GM21717 (cell line): ENCODE data around the gene KRTAP16-1.

Source experiments
- ATAC-seq: cut with Tn5 transposase; IDR thresholded peaks from one replicate; pipeline ENCODE4 v1.9.1; 2021; ENCODE audit warnings: mild to moderate bottlenecking, moderate library complexity; ENCODE audit not compliant: unreplicated experiment

Gene KRTAP16-1

DNA sequence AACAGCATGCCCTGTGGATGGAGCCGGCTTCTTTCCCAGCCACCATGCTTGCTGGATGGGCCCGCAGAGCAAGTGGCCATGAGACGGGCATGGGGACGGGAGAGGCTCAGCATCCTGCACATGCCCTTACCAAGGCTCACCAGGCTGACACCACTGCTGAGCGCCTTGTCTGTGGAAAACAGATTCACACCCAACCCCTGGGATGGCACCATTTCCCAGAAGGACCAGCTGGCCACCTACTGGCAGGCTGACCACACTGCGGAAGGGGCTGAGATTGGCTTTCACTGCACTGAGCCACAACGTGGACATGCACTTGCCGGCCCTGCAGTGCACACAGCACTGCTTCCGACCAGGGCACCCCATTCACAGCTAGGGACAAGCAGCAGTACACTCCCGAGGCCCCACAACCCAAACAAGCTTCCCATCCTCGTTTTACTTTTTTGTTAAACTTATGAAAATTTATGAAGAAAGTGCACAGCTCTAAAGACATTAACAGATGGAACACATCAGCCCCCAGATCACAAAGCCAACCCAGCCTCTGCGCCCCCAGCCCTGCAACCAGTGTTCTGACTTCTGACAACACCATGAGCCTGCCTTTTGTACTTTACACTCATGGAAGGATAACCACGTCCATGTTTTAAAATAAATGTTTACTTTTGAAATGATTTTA lies 20.3 kb upstream of the KRTAP16-1 start:
- ATAC-seq = no peak

DNA sequence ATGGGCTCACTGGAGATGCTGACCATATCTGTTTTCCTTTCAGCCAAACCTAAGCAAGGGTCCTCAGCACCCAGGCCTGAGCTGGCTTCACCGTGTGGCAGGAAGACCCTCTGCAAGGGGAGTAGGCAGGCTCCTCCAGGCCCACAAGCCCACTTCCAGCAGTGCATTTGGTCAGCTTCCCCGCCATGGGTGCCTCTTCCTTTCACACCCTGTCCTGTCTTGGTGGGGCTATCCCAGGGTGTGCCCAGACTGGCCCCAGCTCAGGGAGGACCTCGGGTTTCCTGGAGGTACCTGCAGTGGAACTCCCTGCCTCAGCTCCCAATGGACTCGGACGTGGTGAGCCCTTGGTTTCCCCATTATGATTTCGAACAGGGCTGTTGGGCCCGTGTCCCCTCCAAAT lies 19.1 kb upstream of the KRTAP16-1 start:
- no peak for ATAC-seq

DNA sequence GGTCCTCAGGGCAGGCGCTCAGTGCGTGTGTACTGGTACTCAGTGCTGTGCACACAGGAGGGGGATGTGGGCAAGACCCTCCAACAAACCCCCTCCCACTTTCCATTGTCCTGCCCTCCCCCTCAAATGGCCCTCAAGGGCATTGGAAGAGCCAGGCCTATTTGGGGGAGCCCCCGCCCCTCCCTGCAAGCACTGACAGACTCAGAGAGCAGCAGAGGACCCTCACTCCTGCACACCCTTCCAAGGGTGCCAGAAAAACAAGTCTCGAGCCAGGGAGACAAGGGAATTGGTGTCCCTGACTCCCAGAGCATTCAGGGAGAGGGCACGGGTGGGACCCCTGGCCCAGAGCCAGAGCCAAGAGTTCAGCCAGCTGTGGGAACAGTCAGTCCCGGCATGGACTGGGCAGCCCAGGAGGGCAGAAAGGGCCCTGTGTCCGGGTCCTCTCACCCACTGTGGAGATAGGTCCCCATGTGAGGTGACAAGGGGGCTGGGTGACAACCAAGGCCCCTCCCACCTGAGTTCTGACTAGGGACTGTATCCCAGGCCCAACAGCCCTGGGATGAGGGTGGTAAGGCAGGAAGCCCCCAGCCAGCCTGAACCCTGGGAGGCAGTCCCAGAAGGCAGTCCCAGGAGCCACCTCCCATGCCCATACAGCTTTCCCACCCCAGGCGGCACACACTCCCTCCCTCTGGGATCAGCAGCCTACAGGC lies 18.5 kb upstream of the KRTAP16-1 start:
- ATAC-seq = no peak

DNA sequence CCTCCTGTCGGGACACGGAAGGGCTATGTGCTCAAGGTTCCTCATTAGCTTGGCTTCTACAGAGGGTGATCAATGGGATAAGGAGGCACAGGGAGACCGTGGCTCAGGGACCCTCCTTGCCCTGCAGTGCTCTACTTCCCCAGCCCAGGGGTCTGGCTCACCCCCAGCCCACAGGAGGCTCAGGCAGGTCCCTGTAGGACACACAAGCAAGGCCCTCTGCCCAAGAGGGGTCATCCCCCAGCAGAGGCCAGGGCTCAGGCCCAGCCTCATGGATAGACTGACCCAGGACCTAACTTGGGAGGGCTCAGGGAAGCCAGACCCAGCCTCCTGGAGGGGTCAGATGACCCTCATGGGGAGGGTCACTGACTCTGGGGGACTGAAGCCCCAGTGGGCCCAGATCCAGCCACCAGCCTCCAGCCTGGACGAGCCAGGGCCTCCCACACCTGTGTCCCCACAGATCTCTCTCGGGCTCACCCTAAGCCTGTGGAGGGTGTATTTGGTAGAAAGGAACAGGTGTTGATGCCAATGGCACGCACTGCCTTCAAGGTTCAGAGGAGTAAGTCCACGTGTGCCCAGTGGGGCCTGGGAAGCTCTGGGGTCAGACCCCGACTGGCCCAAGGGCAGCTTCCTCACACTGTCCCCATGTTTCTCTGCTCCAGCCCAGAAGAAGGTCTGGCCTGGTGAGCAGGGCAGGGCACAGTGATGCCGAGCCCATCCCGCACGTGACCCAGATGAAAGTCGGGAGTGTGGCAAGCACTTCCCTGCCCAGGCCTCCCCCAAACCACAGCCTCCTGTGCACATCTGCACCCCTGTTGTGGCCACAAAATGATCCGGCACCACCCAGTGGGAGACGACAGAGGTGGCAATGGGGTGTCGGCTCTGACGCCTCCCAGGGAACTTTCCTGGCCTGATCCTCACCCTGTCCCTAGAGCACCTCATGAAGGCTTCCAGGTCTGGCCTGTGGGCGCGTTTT lies 17.4 kb upstream of the KRTAP16-1 start:
- no peak for ATAC-seq

DNA sequence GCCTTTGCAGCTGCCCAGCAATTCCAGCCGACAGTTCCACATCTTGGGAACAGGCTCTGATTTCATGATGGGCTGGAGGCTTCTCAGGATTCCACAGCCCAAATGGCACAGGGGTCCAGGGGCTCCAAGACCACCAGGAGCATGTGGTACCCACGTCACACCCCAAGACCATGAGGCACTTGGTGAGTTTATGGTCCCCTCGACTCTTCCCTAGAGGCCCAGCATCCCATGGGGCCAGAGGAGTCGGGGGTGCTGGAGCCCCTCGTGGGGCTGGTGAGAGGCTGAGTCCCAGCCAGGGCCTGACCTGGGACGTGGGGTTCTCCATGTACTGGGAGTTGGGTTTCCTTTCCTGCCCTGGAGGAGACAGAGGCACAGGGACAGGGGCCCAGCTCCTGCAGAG lies 16.5 kb upstream of the KRTAP16-1 start:
- no peak for ATAC-seq

DNA sequence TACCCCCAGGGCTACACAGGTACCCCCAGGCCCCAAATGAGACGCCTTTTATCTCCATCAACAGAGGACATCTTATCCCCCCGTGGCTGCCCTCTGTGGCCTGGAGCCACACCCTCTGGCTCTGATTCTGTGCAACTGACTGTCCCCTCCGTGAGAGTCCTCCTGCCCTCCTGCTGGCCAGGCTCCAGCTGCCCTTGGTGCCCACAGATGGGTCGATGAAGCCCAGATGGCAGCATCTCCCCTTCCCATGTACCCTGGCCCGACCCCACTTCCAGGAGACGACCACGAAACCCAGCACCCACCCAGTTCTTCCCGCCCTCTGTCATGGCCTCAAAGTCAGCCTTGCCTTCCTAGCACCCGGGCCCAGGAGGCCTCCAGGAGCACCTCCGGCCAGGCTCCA lies 16.0 kb upstream of the KRTAP16-1 start:
- no peak for ATAC-seq

DNA sequence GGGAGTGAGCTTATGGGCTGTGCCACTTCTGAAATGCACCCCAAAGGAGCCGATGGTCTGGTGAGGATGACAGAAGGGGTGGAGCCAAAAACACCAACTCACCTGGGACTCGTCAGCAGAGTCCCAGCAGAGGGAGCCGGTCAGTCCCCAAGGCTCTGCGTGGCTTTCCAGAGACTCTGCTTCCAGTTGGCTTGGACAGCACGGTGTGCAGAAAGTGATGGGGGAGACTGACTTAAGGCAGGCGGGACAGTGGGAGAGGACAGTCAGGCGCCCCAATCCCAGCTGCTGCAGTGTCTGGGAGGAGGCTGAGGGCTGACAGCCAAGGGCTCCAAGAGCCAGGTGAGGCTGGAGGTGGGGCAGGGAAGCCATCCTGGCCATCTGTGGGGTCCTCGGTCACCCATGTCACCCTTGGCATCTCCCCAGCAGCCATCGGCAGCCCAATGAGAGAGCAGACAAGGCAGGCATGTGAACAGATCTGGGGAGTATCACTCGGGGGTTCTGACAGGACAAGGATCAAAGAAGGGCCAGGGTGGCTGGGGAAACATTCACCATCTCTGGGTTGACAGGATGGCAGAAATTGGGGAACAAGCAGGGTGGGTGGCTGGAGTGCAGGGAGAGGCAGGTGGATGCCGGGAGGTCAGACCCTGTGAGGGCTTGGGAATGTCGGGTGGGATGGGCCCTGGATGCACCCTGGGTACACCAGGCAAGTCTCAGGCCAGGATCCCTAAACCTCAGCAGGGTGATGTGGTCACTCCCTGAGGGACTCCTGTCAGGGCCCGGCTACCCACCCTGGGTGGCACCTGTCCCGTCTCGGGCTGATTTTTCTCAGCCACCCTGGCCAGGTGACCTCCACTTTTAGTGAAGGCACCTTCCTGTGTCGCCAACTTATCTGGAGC lies 15.3 kb upstream of the KRTAP16-1 start:
- ATAC-seq = no peak

DNA sequence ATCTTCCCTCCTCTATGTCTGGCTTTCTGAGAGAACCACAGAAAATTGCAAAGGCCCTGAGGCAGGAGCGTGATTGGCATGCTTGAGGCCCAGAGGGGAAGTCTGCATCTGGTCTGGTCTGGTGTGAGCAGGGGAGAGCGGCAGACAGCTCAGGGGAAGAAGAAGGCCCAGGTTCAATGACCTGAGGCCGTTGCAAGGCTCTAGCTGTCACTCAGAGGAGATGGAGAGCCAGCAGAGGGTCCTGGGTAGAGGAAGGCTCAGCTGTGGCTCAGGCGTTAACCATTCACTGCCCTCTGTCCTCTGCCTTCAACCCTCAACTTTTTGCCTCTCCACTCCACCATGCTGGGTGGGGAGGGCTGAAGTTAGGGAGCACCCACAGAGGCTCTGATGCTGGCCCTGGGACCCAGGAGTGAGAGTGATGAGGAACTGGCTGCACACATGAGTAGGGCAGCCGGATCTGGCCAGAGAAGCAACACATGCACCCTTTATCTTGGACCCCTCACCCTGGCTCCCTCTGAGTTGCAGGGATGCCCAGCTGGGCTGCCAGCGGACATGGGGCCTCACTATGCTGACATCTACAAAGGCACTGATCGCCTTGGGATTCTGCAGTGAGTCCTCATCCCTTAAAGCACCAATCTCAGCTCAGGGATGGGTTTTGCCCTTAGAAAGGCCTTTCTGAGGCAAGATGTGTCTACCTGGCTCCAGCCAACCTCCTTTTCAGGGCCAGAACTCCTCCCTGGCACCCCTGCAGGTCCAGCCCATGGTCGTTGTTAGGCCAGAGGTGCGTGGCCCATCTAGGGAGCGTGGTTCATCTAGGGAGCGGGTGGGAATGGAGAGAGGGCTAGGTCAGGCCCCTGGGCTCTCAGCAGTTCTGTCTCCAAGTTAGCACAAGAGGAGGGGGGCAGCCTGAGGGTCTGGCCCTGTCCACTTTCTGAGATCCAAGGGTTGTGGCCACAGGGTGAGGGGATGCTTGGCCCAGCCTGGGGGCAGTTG lies 14.1 kb upstream of the KRTAP16-1 start:
- ATAC-seq = no peak

DNA sequence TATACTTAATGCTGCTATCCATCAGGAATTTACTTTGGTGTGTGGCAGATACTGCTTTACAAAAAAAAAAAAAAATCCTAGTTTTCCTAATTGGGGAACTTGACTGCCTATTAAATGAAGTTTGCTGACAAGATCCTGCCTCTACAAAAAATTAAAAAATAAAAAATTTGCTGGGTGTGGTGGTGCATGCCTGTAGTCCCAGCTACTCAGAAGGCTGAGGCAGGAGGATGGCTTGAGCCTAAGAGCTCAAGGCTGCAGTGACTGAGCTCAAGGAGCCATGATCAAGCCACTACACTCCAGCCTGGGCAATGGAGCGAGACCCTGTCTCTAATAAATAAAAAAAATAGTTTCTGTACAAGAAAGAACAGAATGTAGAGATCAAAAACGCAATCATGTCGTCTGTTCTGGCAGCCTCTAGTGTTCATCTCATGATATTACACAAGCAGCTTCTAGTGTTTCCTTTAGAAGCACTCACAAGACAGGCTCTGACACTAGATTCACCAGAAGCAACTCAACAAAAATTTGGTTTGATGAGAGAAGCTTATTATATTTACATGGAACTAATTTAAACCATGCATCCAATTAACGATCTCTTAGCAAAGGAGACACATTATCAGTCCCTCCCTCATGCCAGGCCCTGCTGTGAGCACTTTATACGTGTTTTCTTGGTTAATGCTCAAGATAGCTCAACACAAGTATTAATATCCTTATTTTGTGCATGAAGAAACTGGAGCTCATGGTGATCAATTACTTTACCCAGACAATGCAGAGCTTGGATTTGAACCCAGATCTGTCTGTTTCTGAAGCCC lies 13.2 kb upstream of the KRTAP16-1 start:
- no peak for ATAC-seq

DNA sequence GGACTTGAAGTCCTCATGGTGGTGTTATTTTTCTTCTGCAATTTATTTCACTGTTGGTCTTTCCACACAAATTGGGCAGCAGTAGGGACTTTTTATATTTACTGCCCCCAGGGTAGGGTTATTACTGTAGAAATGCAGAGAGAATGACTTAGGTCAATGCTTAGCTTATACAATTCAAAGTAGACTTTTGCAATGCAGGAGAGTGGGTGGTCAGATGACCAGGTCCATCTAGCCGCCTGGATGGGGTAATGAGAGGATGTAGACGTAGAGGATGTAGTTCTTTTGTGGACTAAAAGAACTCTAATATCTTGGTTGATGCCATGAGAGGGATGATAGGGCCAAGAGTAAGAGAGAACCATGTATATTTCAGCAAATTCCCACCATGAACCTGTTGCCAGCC lies 9.1 kb upstream of the KRTAP16-1 start:
- ATAC-seq = no peak

DNA sequence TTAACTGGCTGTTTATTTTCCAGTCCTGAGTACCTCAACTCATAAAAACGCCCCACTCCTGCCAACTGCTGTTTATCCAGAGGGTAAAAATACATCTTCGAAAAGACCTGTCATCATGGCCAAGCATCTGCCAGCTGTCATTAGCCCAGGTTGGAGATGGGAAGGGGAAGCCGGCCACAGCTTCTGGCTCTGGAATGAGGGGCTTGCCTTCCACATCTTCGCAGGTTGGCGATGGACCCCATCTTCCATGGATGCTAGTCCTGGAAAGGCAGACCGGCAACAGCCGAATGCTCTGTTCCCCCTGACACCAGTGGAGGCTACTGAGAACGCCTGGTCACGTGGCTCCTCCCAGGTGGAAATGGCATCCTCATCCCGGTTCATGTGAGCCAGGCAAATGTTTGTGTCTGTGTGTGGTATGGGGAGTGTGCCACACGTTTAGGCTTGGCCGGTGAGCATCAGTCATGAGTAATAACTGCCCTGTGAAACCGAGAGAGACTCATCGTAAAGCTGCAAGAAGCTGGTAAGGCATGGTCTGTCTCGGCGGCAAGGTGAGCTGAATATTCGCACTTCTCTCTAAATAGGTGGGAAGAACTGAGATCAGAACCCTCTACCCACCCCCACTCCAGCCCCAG lies 6.8 kb upstream of the KRTAP16-1 start:
- no peak for ATAC-seq

DNA sequence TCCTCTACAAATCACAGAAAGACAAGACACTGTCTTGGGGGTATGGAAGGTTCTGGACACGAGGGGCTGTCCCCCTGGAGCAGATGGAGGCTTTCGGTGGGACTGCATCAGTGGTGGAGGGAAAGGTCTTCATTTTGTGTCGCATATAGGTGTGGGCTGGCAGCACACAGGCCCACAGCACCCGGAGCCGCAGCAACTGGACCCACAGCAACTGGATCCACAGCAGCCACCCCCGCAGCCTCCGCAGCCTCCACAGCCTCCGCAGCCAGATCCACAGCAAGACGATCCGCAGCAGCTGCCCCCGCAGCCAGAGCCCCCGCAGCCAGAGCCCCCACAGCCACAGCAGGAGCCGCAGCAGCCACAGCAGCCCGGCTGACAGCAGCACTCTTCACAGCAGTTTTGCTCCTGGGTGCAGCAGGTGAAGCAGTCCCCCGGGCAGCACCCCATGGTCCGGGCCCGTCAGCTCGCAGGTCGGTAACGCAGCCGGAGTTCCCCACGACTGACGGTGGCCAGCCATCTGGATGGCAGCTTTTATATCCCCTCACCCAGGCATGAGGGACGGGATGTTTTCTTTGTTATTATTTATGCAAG lies 6.2 kb upstream of the KRTAP16-1 start, which contains the start of gene KRTAP17-1:
TSS of gene KRTAP17-1 (minus strand) at position 507 of the 591 bp plus-strand sequence. CDS start at position 447, 60 bp downstream.
- ATAC-seq = no peak

DNA sequence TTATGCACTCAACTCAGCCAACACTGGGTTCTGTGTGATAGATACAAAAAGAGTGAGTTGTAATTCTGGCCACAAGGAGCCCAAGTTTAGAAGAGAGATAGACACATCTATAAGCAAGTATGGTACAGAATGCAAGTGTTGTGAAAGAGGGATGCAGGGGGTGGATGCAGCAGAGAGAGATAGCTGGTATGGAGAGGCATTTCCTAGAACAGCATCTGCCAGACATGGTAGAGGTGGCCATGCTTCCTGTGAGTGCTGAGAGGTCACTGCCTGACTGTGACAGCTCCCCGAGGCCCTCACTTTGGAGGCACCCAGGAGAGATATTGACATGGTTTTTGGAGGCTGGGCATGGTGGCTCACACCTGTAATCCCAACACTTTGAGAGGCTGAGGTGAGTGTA lies 2.0 kb upstream of the KRTAP16-1 start:
- ATAC-seq = no peak

DNA sequence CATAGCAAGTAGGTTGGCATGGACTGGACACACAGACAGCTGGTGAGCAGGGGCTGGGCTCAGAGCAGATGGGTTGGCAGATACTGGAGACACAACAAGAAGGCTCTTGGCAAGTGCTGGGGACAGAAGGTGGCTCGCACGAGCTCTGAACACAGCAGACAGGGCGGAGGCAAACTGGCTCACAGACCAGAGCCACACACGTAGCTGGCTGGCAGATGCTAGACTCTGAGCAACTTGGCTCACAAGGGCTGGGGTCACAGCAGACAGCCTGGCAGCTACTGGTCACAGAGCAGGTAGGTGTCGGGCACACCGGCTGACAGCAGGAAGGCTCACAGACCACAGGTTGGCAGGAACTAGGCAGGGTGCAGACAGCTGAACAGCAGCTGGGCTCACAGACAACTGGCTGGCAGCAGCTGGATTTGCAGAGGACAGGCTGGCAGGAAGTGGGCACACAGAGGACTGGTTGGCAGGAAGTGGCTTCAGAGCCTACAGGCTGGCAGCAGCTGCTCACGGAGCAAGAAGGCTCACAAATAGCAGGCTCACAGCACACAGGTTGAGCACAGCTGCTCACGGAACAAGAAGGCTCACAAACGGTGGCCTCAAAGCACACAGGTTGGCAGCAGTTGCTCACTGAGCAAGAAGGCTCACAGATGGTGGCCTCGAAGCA lies 725 bp downstream of the KRTAP16-1 start:
- ATAC-seq = no peak

DNA sequence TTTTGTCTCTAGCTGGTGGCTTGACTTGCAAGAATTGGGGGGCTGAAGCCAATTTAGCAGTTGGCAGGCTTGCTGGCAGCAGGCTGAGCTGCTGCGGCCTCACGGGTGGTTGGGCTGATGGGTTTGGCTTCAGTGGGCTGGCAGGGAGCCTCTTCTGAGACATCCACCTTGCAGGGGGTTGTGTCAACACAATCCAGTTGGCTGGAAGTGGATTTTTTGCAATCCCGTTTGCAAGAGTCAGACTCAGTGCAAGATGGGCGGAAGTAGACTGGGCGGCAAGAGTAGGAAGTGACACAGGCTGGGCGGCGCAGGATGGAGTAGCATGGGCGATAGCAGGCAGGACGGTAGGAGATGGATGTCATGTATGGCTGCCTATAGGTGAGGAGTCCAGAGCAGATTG lies 1.5 kb downstream of the KRTAP16-1 start:
- ATAC-seq = no peak

DNA sequence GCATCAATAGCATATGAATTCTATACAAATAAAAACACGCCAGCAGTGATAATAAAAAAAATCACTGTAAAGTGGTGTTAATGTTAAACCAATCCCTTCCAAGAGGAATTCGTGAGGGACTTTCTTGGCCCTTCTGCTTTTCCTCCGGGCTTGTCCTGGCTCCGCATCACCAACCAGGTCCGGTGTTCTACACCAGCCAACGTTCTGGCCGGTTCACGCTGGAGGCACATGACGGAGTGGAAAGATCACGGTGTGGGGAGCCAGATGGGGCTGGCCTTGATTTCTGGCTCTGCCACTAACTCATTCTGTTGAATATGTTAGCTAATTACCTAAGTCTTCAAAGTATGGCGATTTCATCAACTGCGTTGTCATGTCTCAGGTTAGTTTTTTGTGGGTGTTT lies 5.0 kb downstream of the KRTAP16-1 start:
- no peak for ATAC-seq

DNA sequence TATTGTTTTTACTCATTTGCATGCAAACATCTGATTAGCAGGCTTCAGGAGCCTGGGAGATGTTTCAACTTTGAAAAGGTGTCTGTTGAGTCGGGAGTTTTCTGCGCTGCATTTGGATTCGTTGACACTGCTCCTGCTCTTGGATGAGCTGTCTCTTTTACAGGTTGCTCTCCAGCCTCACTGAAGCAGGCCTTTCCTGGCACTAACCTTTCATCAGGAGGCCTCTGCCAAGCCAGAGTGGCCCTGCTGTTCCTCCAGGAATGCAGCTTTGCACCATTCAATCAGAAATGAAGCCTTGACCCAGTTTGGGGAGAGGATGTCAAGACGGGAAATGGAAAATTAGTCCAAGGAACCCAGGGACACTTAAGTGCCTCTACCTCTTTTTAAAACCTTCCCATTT lies 6.1 kb downstream of the KRTAP16-1 start:
- ATAC-seq = no peak
